Ishikawa (cell line): ENCODE measurements around the gene APBA2.

Source experiments
- CEBPB ChIP-seq: IDR thresholded peaks from 2 replicates; pipeline ENCODE4 v1.6.1; 2012
- EP300 ChIP-seq: IDR thresholded peaks from 2 replicates; pipeline ENCODE4 v1.6.1; 2012; ENCODE audit warnings: borderline replicate concordance
- RAD21 ChIP-seq: IDR thresholded peaks from 2 replicates; pipeline ENCODE4 v1.6.1; 2012; ENCODE audit warnings: low read depth
- ZBTB7A ChIP-seq: IDR thresholded peaks from 2 replicates; pipeline ENCODE4 v1.6.1; 2012; ENCODE audit warnings: low read depth
- TF ChIP-seq, protein P1 (sequence below): IDR thresholded peaks from 2 replicates; pipeline ENCODE4 v1.6.1; 2012; ENCODE audit warnings: low read depth, mild to moderate bottlenecking
- TF ChIP-seq, protein P2 (sequence below): IDR thresholded peaks from 2 replicates; pipeline ENCODE4 v1.6.1; 2012

DNA sequence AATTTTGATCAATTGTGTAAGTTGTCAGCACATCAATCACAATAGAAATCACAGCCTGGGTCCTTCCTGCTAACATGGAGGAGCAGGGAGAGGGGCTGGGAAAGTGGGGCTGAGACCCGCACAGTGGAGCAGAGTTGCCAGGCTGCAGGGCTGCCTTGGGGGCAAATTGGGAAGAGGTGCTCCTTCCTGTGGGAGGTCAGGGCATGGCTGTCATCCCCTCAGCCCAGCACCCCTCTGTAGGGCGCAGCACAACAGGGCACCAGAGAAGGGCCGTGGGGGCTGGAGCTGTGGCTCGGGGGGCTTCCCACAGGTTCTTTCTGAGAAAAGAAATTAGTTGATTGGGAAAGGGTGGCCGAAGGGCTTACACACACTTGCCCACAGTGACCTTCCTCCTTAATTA, 257.5 kb downstream of the APBA2 start:
- TF ChIP-seq CEBPB (no peak), EP300 (no peak), ZBTB7A (no peak), RAD21 (no peak)
- TF ChIP-seq, protein P1, sequence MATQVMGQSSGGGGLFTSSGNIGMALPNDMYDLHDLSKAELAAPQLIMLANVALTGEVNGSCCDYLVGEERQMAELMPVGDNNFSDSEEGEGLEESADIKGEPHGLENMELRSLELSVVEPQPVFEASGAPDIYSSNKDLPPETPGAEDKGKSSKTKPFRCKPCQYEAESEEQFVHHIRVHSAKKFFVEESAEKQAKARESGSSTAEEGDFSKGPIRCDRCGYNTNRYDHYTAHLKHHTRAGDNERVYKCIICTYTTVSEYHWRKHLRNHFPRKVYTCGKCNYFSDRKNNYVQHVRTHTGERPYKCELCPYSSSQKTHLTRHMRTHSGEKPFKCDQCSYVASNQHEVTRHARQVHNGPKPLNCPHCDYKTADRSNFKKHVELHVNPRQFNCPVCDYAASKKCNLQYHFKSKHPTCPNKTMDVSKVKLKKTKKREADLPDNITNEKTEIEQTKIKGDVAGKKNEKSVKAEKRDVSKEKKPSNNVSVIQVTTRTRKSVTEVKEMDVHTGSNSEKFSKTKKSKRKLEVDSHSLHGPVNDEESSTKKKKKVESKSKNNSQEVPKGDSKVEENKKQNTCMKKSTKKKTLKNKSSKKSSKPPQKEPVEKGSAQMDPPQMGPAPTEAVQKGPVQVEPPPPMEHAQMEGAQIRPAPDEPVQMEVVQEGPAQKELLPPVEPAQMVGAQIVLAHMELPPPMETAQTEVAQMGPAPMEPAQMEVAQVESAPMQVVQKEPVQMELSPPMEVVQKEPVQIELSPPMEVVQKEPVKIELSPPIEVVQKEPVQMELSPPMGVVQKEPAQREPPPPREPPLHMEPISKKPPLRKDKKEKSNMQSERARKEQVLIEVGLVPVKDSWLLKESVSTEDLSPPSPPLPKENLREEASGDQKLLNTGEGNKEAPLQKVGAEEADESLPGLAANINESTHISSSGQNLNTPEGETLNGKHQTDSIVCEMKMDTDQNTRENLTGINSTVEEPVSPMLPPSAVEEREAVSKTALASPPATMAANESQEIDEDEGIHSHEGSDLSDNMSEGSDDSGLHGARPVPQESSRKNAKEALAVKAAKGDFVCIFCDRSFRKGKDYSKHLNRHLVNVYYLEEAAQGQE: no peak
- TF ChIP-seq, protein P2, sequence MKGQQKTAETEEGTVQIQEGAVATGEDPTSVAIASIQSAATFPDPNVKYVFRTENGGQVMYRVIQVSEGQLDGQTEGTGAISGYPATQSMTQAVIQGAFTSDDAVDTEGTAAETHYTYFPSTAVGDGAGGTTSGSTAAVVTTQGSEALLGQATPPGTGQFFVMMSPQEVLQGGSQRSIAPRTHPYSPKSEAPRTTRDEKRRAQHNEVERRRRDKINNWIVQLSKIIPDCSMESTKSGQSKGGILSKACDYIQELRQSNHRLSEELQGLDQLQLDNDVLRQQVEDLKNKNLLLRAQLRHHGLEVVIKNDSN: no peak
